CD14-positive monocyte (primary cell): ENCODE measurements around the gene KRTAP1-1. TPM values are rescaled to one million over a fixed set of nuclear protein-coding genes. Genes with fewer than 3 reads are reported as not detected.

Source experiments
- DNase-seq, 3 donors: peaks; one replicate each; pipeline ENCODE4 v3.0.0-alpha.2; 2011 to 2022
- H2AFZ ChIP-seq: 2 replicates; pipeline ENCODE4 v1.6.0; 2012; ENCODE audit warnings: mild to moderate bottlenecking, low read depth, low read length, inconsistent platforms; ENCODE audit not compliant: insufficient read depth, poor library complexity, severe bottlenecking
- H3K27ac ChIP-seq, 2 donors: 1 replicate in 1 of 2; 2 replicates in 1 of 2; pipeline ENCODE4 v1.5.1; 2012 to 2013; ENCODE audit warnings: low read length in 2 of 2, control low read depth in 1 of 2, inconsistent platforms in 1 of 2, low read depth in 1 of 2, mild to moderate bottlenecking in 1 of 2
- H3K27me3 ChIP-seq, 2 donors: one replicate each; pipeline versions ENCODE4 v1.6.0 to v1.6.1; 2011 to 2013; ENCODE audit warnings: low read length in 2 of 2; ENCODE audit not compliant: control insufficient read depth in 2 of 2, insufficient read depth in 2 of 2
- H3K36me3 ChIP-seq, 2 donors: replicated peaks in 1 of 2; 1 replicate in 1 of 2; 2 replicates in 1 of 2; pipeline versions ENCODE4 v1.5.1 to v1.6.1; 2012 to 2013; ENCODE audit warnings: low read length in 2 of 2, control low read depth in 1 of 2, inconsistent platforms in 1 of 2, mild to moderate bottlenecking in 1 of 2; ENCODE audit not compliant: insufficient read depth in 2 of 2, control insufficient read depth in 1 of 2
- H3K4me1 ChIP-seq, 2 donors: 1 replicate in 1 of 2; 2 replicates in 1 of 2; pipeline versions ENCODE4 v1.5.1 to v1.6.1; 2012 to 2013; ENCODE audit warnings: low read length in 2 of 2, control low read depth in 1 of 2, inconsistent platforms in 1 of 2, mild to moderate bottlenecking in 1 of 2, moderate library complexity in 1 of 2; ENCODE audit not compliant: insufficient read depth in 2 of 2, control insufficient read depth in 1 of 2
- H3K4me2 ChIP-seq: replicated peaks from 2 replicates; pipeline ENCODE3; 2012; ENCODE audit warnings: low read length, moderate library complexity, mild to moderate bottlenecking; ENCODE audit not compliant: poor library complexity, severe bottlenecking; ENCODE audit errors: extremely low read depth
- H3K4me3 ChIP-seq, 3 experiments: fragments of 200-600 bp in 1 of 3; sonication (generic) in 1 of 3; replicated peaks in 1 of 3; 1 replicate in 2 of 3; 2 replicates in 1 of 3; pipeline ENCODE4 v1.5.1; 2011 to 2013; ENCODE audit warnings: low read length in 3 of 3, mild to moderate bottlenecking in 3 of 3, control low read depth in 2 of 3, low read depth in 2 of 3, inconsistent platforms in 1 of 3, moderate library complexity in 1 of 3
- H3K79me2 ChIP-seq: 2 replicates; pipeline ENCODE4 v1.6.0; 2012; ENCODE audit warnings: mild to moderate bottlenecking, control low read depth, inconsistent platforms, low read length, moderate library complexity; ENCODE audit not compliant: insufficient read depth
- H3K9ac ChIP-seq: 2 replicates; pipeline ENCODE4 v1.6.0; 2017; ENCODE audit warnings: low read length, mild to moderate bottlenecking; ENCODE audit not compliant: insufficient read depth, poor library complexity, severe bottlenecking
- H3K9me3 ChIP-seq, 2 donors: replicated peaks in 1 of 2; 1 replicate in 1 of 2; 2 replicates in 1 of 2; pipeline versions ENCODE4 v1.5.1 to v1.6.1; 2012 to 2013; ENCODE audit warnings: low read length in 2 of 2, control low read depth in 1 of 2; ENCODE audit not compliant: control insufficient read depth in 1 of 2, insufficient read depth in 1 of 2
- H4K20me1 ChIP-seq: 2 replicates; pipeline ENCODE4 v1.6.0; 2012; ENCODE audit warnings: mild to moderate bottlenecking, low read length, control low read depth, moderate library complexity; ENCODE audit not compliant: insufficient read depth
- H3K27ac Mint-ChIP-seq, 7 donors: one replicate each; pipeline ENCODE4 v1.8.0; 2020; ENCODE audit warnings: mild to moderate bottlenecking in 7 of 7, mixed read lengths in 7 of 7, moderate library complexity in 6 of 7, inconsistent platforms in 2 of 7
- H3K27me3 Mint-ChIP-seq, 3 donors: one replicate each; pipeline ENCODE4 v1.8.0; 2021 to 2022; ENCODE audit warnings: low read depth in 3 of 3, mild to moderate bottlenecking in 3 of 3, mixed read lengths in 3 of 3, moderate library complexity in 3 of 3, inconsistent platforms in 1 of 3
- H3K36me3 Mint-ChIP-seq, 2 donors: one replicate each; pipeline ENCODE4 v1.8.0; 2020; ENCODE audit warnings: mixed read lengths in 2 of 2, inconsistent platforms in 1 of 2, mild to moderate bottlenecking in 1 of 2
- H3K4me1 Mint-ChIP-seq: one replicate; pipeline ENCODE4 v1.8.0; 2020; ENCODE audit warnings: mild to moderate bottlenecking, mixed read lengths
- H3K4me3 Mint-ChIP-seq, 2 donors: one replicate each; pipeline ENCODE4 v1.8.0; 2020; ENCODE audit warnings: mild to moderate bottlenecking in 2 of 2, mixed read lengths in 2 of 2, moderate library complexity in 1 of 2
- H3K9me3 Mint-ChIP-seq, 7 donors: one replicate each; pipeline ENCODE4 v1.8.0; 2020 to 2022; ENCODE audit warnings: mixed read lengths in 7 of 7, mild to moderate bottlenecking in 6 of 7, moderate library complexity in 6 of 7, inconsistent platforms in 2 of 7
- WGBS: methylation state at CpG from one replicate; pipeline ENCODE4 v1.1.5; 2013; ENCODE audit warnings: missing lambda C conversion rate; ENCODE audit not compliant: insufficient coverage; 5-methylcytosine and 5-hydroxymethylcytosine counted together
- intact Hi-C, 2 donors: fragments of 100-400 bp; cut with micrococcal nuclease; formaldehyde crosslinking; loops; one replicate each; pipeline versions ENCODE4 v1.15.0 to v1.15.1; 2023
- polyA plus RNA-seq, 3 donors: library from polyadenylated mRNA; depleted of rRNA in 1 of 3; unstranded in 2 of 3; stranded (reverse) in 1 of 3; fragments of 300-500 nt in 2 of 3; fragments of >200 nt in 1 of 3; fragmentation: Illumina TruSeq in 2 of 3; gene quantifications; 1 replicate in 2 of 3; 2 replicates in 1 of 3; pipeline ENCODE4 v1.2.3, GENCODE V29; 2012 to 2021
- TF ChIP-seq, protein P1 (sequence below): fragments of 200-600 bp; IDR thresholded peaks from one replicate; pipeline ENCODE4 v1.8.0; 2022; ENCODE audit warnings: antibody characterized with exemption, mild to moderate bottlenecking

The KRTAP1-1 gene
- polyA plus RNA-seq, 3 donors, result not detected

DNA sequence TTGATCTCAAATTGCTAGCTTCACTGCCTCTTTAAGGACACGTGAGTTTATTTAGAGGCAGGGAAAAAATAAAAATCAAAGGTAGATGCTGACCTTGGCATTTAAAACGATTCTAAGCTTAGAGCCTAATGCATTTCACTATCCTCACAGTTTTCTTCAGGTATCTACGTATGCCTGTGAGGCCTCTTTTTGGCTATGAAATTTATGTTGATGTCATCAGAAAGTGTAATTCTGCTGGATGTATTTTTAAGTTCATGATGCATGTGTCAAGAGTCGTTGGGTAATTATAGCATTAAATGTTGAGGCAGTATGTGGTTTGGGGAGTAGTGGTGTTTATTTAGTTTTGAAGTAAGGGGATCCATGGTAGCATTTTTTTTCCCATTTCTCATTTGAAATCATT lies 37.3 kb downstream of the KRTAP1-1 start:
- H3K4me2 ChIP-seq, result no peak overlapping the region
- no peaks in the 10 kb centered on the region for H3K9me3 ChIP-seq
- intact Hi-C loops, result no loop called here
- no peaks in the 10 kb centered on the region for H3K36me3 Mint-ChIP-seq
- H4K20me1 ChIP-seq, result no peaks in the 10 kb centered on the region
- peaks cover 0 to 4% (median 0%) of the 10 kb centered on the region in 7 donors for H3K9me3 Mint-ChIP-seq
- H3K4me1 ChIP-seq, result no peaks in the 10 kb centered on the region
- no peak overlapping the region for H2AFZ ChIP-seq
- no peak overlapping the region for H3K27ac Mint-ChIP-seq
- H3K4me1 Mint-ChIP-seq, result no peaks in the 10 kb centered on the region
- no peak for DNase-seq
- no peak overlapping the region for H3K9ac ChIP-seq
- no peak overlapping the region for H3K4me3 ChIP-seq
- no peaks in the 10 kb centered on the region for H3K27me3 ChIP-seq
- TF ChIP-seq, protein P1, sequence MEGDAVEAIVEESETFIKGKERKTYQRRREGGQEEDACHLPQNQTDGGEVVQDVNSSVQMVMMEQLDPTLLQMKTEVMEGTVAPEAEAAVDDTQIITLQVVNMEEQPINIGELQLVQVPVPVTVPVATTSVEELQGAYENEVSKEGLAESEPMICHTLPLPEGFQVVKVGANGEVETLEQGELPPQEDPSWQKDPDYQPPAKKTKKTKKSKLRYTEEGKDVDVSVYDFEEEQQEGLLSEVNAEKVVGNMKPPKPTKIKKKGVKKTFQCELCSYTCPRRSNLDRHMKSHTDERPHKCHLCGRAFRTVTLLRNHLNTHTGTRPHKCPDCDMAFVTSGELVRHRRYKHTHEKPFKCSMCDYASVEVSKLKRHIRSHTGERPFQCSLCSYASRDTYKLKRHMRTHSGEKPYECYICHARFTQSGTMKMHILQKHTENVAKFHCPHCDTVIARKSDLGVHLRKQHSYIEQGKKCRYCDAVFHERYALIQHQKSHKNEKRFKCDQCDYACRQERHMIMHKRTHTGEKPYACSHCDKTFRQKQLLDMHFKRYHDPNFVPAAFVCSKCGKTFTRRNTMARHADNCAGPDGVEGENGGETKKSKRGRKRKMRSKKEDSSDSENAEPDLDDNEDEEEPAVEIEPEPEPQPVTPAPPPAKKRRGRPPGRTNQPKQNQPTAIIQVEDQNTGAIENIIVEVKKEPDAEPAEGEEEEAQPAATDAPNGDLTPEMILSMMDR, result no peak
- no peaks in the 10 kb centered on the region for H3K36me3 ChIP-seq
- H3K4me3 Mint-ChIP-seq, result no peak overlapping the region
- no peak overlapping the region for H3K27ac ChIP-seq
- WGBS, result 20% methylated on average over 1 of the region's 4 CpGs
- peaks cover 8 to 16% (median 9%) of the 10 kb centered on the region in 3 donors for H3K27me3 Mint-ChIP-seq
- H3K79me2 ChIP-seq, result no peaks in the 10 kb centered on the region

DNA sequence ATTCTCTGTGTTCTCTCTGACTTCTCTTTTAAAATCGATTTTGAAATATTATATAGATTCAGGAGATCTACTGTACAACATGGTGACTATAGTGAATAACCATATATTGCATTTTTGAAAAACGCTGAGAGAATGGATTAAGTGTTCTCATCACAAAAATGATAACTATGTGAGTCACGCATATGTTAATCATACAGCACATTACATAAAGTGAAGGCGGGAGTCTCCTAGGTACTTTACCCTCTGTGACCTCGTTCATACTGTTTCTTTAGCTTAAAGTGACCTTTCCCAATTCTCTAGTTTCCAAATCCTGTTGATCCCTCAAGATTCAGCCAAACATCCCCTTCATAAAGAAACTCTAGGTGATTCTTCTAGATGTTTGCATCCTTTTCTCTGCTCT lies 38.4 kb downstream of the KRTAP1-1 start:
- Mint-ChIP-seq H3K27me3 (peaks cover 5 to 13% (median 8%) of the 10 kb centered on the region in 3 donors), H3K9me3 (peaks cover 0 to 4% (median 0%) of the 10 kb centered on the region in 7 donors), H3K4me1 (no peaks in the 10 kb centered on the region), H3K4me3 (no peak overlapping the region), H3K36me3 (no peaks in the 10 kb centered on the region), H3K27ac (no peak overlapping the region)
- Histone ChIP-seq H3K9me3 (no peaks in the 10 kb centered on the region), H3K36me3 (no peaks in the 10 kb centered on the region), H2AFZ (no peak overlapping the region), H3K4me3 (no peak overlapping the region), H3K79me2 (no peaks in the 10 kb centered on the region), H3K9ac (no peak overlapping the region), H3K4me2 (no peak overlapping the region), H3K27ac (no peak overlapping the region), H3K27me3 (peaks cover 0 to under 1% of the 10 kb centered on the region in 2 donors), H3K4me1 (no peaks in the 10 kb centered on the region), H4K20me1 (no peaks in the 10 kb centered on the region)
- WGBS, result 87% methylated on average over 3 of the region's 5 CpGs
- peak in 1 of 3 donors; percentile 19 for DNase-seq
- intact Hi-C loops, result no loop called here
- TF ChIP-seq, protein P1, result no peak
